Mucosa of descending colon (tissue), 3 donors: ENCODE data around the gene TMEM108. TPM values are rescaled to one million over a fixed set of nuclear protein-coding genes. Genes with fewer than 3 reads are reported as not detected.

Source experiments
- ATAC-seq: fragments of 200-7000 bp; cut with Tn5 transposase; one replicate; pipeline ENCODE4 v1.9.1; 2020; ENCODE audit warnings: mild to moderate bottlenecking, moderate library complexity
- DNase-seq, 3 donors: peaks; one replicate each; pipeline ENCODE4 v3.0.0-alpha.2; 2020
- H3K36me3 ChIP-seq: fragments of 200-600 bp; one replicate; pipeline ENCODE4 v1.8.0; 2021; ENCODE audit warnings: low read depth, mild to moderate bottlenecking
- H3K4me1 ChIP-seq: fragments of 200-600 bp; one replicate; pipeline ENCODE4 v1.8.0; 2021; ENCODE audit warnings: low read depth, mild to moderate bottlenecking
- H3K4me3 ChIP-seq: fragments of 200-600 bp; one replicate; pipeline ENCODE4 v1.8.0; 2021; ENCODE audit warnings: mild to moderate bottlenecking
- H3K9me3 ChIP-seq: fragments of 200-600 bp; one replicate; pipeline ENCODE4 v1.8.0; 2021; ENCODE audit warnings: mild to moderate bottlenecking
- intact Hi-C, 2 donors: fragments of 100-400 bp; cut with DNase I in 1 of 2; cut with micrococcal nuclease in 1 of 2; formaldehyde crosslinking; loops; one replicate each; pipeline versions ENCODE4 v1.11.0 to v1.11.1; 2022; cut with DNase I, micrococcal nuclease
- total RNA-seq, 3 donors: library from RNA; stranded (reverse); fragmentation: NEBNext Ultra II Directional in 2 of 3; extraction: Animal tissue kit (Norgen Biotek cat#: 25700) in 2 of 3; gene quantifications; one replicate each; pipeline versions ENCODE4 v1.2.1 to v1.2.4, GENCODE V29; 2021 to 2023
- TF ChIP-seq, protein P1 (sequence below): fragments of 200-600 bp; IDR thresholded peaks from one replicate; pipeline ENCODE4 v1.8.0; 2022; ENCODE audit warnings: antibody characterized with exemption, mild to moderate bottlenecking
- donor health status: DM: no; HTN: no; CAD: no; lungs with moderate emphysema.
- donor health status: DM: no; HTN: no; CAD: no.
- donor health status: DM: no; HTN: yes; CAD: no.

TMEM108 gene
- total RNA-seq, 3 donors from 2014 or later: 0.72 to 3.4 (median 1.1) TPM

DNA sequence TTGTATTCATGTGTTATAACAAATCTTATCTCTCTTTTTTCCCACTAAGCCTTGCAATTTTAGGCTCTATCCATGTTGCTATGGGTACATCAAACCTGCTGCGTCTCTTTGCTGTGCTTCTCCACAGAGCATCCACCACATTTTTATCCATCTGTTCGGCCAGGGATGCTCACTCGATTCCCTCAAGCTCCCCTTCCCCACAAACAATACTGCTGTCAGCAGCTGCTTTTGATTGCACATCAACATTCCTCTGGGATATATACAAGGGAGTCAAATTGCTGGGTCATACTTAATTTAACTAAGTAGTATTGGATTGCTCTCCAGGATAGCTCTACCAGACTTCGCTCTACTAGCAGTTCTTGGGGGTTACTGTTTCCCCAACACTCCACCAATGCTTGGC is 36.8 kb downstream of the TMEM108 start:
- ATAC-seq (no peak), DNase-seq (no peak)
- intact Hi-C loops: no loop called here
- Histone ChIP-seq H3K4me3 (no peak overlapping the region), H3K4me1 (no peaks in the 10 kb centered on the region), H3K9me3 (no peaks in the 10 kb centered on the region), H3K36me3 (no peaks in the 10 kb centered on the region)
- TF ChIP-seq, protein P1, sequence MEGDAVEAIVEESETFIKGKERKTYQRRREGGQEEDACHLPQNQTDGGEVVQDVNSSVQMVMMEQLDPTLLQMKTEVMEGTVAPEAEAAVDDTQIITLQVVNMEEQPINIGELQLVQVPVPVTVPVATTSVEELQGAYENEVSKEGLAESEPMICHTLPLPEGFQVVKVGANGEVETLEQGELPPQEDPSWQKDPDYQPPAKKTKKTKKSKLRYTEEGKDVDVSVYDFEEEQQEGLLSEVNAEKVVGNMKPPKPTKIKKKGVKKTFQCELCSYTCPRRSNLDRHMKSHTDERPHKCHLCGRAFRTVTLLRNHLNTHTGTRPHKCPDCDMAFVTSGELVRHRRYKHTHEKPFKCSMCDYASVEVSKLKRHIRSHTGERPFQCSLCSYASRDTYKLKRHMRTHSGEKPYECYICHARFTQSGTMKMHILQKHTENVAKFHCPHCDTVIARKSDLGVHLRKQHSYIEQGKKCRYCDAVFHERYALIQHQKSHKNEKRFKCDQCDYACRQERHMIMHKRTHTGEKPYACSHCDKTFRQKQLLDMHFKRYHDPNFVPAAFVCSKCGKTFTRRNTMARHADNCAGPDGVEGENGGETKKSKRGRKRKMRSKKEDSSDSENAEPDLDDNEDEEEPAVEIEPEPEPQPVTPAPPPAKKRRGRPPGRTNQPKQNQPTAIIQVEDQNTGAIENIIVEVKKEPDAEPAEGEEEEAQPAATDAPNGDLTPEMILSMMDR: no peak

DNA sequence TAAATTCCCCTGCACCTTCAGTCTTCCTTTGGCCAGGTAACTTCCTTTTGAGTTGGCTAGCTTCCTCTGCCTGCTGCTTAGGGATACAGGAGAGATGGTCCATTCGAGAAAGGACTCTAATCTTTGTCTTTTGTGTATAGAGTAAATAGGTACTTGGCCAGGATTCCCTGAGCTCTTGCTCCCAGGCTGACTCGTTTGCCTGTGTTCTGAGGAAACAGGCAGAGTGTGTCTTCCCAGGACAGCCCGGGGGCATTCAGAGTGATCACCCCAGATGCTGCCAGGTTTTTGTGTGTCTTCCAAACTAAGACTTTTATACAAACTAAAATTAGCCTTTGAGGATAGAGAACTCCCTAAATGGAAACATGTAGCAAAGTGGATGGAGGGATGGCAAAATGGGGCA is 39.5 kb downstream of the TMEM108 start:
- H3K36me3 ChIP-seq: no peaks in the 10 kb centered on the region
- ATAC-seq (no peak), DNase-seq (no peak)
- H3K4me1 ChIP-seq: no peaks in the 10 kb centered on the region
- TF ChIP-seq, protein P1: no peak
- no peak overlapping the region for H3K4me3 ChIP-seq
- H3K9me3 ChIP-seq: no peaks in the 10 kb centered on the region
- intact Hi-C loops: no loop called here

DNA sequence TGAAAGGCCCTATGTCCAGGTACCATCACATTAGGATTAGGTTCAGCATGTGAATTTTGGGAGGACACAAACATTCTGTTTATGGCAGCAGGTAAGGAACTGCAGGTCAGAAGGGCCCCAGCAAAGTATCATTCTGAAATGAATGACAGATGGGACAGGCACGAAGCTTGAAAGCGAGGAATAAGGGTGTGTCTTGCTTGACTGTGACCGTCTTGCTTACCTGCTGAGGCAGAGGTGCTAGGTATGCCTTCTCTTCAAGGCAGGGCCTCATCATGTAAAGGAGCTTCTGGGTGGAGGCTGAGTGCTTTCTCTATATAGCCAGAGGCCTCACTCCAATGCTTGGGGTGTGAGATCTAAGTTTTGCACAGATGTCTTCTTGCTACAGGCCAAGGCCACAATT is 41.4 kb downstream of the TMEM108 start:
- no peak for ATAC-seq
- no peaks in the 10 kb centered on the region for H3K36me3 ChIP-seq
- no peaks in the 10 kb centered on the region for H3K9me3 ChIP-seq
- no peak for DNase-seq
- TF ChIP-seq, protein P1: no peak
- H3K4me1 ChIP-seq: no peaks in the 10 kb centered on the region
- H3K4me3 ChIP-seq: no peak overlapping the region
- intact Hi-C loops: no loop called here

DNA sequence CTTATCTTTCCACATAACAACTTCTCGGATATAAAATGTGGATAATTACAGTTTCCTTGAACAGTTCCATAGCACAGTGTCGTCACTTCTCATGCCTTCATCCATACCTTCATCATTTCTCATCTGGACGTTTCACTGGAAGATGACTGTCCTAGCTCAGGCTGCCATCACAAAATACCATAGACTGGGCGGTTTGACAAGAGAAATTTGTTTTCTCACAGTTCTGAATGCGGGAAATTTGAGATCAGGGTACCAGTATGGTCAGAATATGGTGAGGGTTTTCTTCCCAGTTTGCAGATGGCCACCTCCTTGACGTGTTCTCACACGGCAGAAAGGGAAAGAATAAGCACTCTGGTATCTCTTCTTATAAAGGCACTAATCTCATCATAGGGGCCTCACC is 42.8 kb downstream of the TMEM108 start:
- Histone ChIP-seq H3K4me1 (no peaks in the 10 kb centered on the region), H3K36me3 (no peaks in the 10 kb centered on the region), H3K4me3 (no peak overlapping the region), H3K9me3 (no peaks in the 10 kb centered on the region)
- TF ChIP-seq, protein P1: no peak
- no peak for ATAC-seq
- no peak for DNase-seq
- intact Hi-C loops: no loop called here

DNA sequence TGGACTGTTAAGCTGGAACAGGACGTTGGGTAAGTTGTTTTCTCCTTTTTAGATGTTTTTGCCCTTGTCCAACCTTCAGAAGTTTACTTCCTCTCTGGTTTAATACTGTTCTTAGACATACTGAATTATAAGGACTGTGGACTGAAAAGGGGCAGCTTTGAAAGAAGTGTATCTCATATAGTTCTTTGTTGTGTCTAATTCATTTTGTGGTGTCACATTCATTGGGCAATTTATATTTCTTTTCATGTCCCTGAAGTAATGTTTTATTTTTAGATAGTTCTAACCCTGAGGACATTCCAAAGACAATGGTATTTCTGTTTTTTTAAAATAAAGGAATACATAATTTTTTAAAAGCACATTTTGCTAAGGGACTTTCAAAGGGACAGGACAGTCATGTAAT is 45.2 kb downstream of the TMEM108 start:
- TF ChIP-seq, protein P1: no peak
- no peaks in the 10 kb centered on the region for H3K9me3 ChIP-seq
- no peak for ATAC-seq
- H3K4me3 ChIP-seq: no peak overlapping the region
- no peak for DNase-seq
- H3K4me1 ChIP-seq: no peaks in the 10 kb centered on the region
- intact Hi-C loops: no loop called here
- H3K36me3 ChIP-seq: no peaks in the 10 kb centered on the region

DNA sequence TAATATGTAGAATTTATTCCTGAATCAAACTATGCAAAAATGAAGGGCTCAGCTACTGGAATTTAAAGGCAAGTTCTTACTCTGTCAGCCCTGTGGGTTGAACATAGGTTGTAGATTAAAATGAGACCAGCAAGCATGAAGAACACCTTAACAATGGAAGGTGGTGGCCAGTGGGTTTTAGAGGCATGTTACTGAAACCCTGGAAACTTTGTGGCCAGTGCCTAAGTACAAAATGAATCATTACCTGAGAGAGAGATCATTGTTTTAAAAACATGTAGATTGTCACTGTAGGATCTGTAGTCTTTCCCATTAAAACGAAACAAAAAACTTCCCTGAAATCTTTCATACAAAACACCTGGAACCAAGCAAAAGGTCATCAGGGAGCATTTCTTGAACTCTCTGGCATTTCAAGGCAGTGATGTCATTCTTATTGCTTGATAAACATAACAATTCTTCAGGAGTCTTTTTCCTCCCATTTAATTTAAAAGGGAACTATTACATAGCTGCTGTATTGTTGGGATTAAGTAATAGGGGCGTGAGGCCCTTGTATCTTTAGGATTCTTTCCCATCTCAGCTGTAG is 51.8 kb downstream of the TMEM108 start:
- intact Hi-C loops: no loop called here
- DNase-seq: no peak
- H3K4me1 ChIP-seq: no peaks in the 10 kb centered on the region
- no peaks in the 10 kb centered on the region for H3K36me3 ChIP-seq
- no peak for ATAC-seq
- H3K9me3 ChIP-seq: no peaks in the 10 kb centered on the region
- no peak overlapping the region for H3K4me3 ChIP-seq
- TF ChIP-seq, protein P1: no peak
